Measurements from ENCODE around the gene MMP24OS. TPM values are rescaled to one million over a fixed set of nuclear protein-coding genes. Genes with fewer than 3 reads are reported as not detected.
A peak's percentile ranks its signal among the peaks of the same experiment; 100 is the strongest.

The MMP24OS gene
- total and polyA plus RNA-seq, 10 of the 15 experiments (the other 5 are each of a cell fraction or from before 2014, with no cell fraction given), result 2.0 to 30.9 (median 10.9) TPM

- RAD21 ChIA-PET (ENCODE audit: unreplicated experiment), result no interaction called here
- ATAC-seq, result peak; percentile 40; the same call in 2 of the 3 replicates
- Histone ChIP-seq H3K79me2 (ENCODE audit: control insufficient read depth, insufficient read depth, low read length) (no peaks in the 10 kb centered on the region), H2AFZ (ENCODE audit: control insufficient read depth, low read depth, low read length) (no peak overlapping the region), H3K9me3 (replicated peaks; ENCODE audit: control insufficient read depth, insufficient read depth, low read length) (no peaks in the 10 kb centered on the region), H4K20me1 (ENCODE audit: control insufficient read depth, insufficient read depth) (no peaks in the 10 kb centered on the region), H3K36me3 (ENCODE audit: control insufficient read depth in 2 of 2, insufficient read depth in 2 of 2, low read length in 1 of 2) (no peaks in the 10 kb centered on the region; a peak in 1 of 4 replicates), H3K4me2 (ENCODE audit: control insufficient read depth, insufficient read depth) (no peak overlapping the region), H3K4me1 (ENCODE audit: control insufficient read depth, insufficient read depth, low read length) (no peaks in the 10 kb centered on the region), H3K4me3 (no peak overlapping the region), H3K27me3 (replicated peaks in 1 of 2; ENCODE audit: control insufficient read depth in 2 of 2, insufficient read depth in 2 of 2, low read length in 1 of 2) (no peaks in the 10 kb centered on the region), H3K27ac (ENCODE audit: control insufficient read depth, insufficient read depth) (no peak overlapping the region), H3K9ac (ENCODE audit: control insufficient read depth, insufficient read depth, low read length) (no peak overlapping the region)
- POLR2A ChIA-PET, result no interaction called here
- SMC1A ChIA-PET (ENCODE audit: uncharacterized antibody, unreplicated experiment), result no interaction called here
- TF ChIP-seq ATF3 (IDR thresholded peaks at IDR 0.05; ENCODE audit: borderline replicate concordance, extremely low read depth, low read depth, low read length) (peak; percentile 21; the same call in 1 of the 2 replicates), USF1 (IDR thresholded peaks at IDR 0.05; ENCODE audit: borderline replicate concordance, extremely low read length, insufficient read depth, low read depth, low read length) (peak; percentile 36), BHLHE40 (IDR thresholded peaks at IDR 0.05; ENCODE audit: borderline replicate concordance in 1 of 2, low read depth in 2 of 2, low read length in 1 of 2) (peak; percentile 33 to 53; a peak in 2 of 4 replicates), JUNB (IDR thresholded peaks at IDR 0.05) (peak; percentile 64; the same call in 1 of the 2 replicates), YY1 (IDR thresholded peaks at IDR 0.05; ENCODE audit: low read depth, low read length) (peak; percentile 85), TAF1 (IDR thresholded peaks at IDR 0.05; ENCODE audit: borderline replicate concordance, low read depth, low read length) (no peak), DPF2 (IDR thresholded peaks at IDR 0.05) (no peak)
- no peak for FAIRE-seq
- WGBS (ENCODE audit: insufficient coverage, insufficient replicate concordance, low lambda C conversion rate, missing lambda C conversion rate), result 0% methylated on average over 2 of the region's 2 CpGs
- no peak for DNase-seq (ENCODE audit: low read depth, low spot score)
- CTCF ChIA-PET, result interaction anchor here (0.8 to 3.8 kb wide), 2 partner anchors 8 to 18 kb away, joined by 3 to 20 read pairs; no protein-coding TSS in a partner anchor
- no TSS peak for BruUV-seq (replicated peaks)
- in situ Hi-C loops (cut with MboI) (no loop called here), intact Hi-C loops (cut with micrococcal nuclease; ENCODE audit: unreplicated experiment) (no loop called here)
Observed at GRCh38 chr20:35311409-35311808, 33.5 kb upstream of the MMP24OS start.
